GM18909 (cell line): Measurements from ENCODE around the gene L1TD1.
"Not testable (repeated sequence)": the region's sequence is repeated elsewhere in the genome, so short reads cannot be mapped to it uniquely, and the experiment has no call there.

Experiments
- ATAC-seq: cut with Tn5 transposase; IDR thresholded peaks from one replicate; pipeline ENCODE4 v1.9.1; 2021; ENCODE audit warnings: mild to moderate bottlenecking; ENCODE audit not compliant: unreplicated experiment, poor library complexity

The L1TD1 gene

DNA sequence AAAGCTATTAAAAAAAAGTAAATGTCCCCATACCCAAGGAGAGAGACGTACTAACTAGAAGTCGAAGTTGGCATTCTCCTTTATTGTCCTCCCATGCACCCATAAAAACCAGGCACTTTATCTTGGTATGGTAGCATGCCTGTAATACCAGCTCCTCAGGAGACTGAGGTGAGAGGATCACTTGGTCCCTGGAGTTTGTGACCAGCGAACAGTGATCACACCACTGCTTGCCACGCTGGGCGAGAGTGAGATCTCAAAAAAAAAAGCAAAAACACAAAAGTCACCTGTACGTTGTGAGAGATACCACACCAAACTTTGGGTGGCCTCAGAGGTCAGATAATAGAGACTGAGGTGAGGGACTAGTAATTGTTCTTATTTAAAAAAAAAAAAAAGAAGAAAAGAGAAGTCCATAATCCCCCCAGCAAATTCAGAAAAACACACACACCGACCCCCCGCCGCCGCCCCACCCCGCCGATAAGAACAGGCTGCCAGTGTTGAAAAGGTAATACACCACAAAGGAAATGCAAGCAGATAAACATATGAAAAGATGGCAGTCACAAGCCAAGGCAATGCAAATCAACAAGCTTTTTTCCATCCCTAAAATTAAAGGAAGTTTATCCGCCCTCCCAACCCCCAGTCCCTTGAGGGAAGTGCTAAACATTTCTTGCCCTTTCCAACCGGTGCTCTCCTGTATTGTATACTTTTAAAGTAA lies 3.6 kb downstream of the L1TD1 start:
- no peak for ATAC-seq

DNA sequence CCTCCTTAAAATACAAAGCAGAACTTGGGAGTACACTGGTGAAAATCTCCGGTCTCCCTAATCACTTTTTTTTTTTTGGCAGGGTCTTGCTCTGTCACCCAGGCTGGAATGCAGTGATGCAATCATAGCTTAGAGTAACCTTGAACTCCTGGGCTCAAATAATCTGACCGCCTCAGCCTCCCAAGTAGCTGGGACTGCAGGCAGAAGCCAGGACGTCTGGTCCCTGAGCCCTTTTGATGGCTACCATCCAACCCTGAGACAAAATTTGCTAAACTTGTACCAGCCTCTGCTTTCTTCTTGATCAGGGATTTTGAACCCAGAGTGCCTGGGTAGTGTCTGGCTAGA lies 4.1 kb downstream of the L1TD1 start:
- no peak for ATAC-seq

GRCh38 chr1:62207187-62207586 lies 12.5 kb downstream of the L1TD1 start:
- no peak for ATAC-seq

DNA sequence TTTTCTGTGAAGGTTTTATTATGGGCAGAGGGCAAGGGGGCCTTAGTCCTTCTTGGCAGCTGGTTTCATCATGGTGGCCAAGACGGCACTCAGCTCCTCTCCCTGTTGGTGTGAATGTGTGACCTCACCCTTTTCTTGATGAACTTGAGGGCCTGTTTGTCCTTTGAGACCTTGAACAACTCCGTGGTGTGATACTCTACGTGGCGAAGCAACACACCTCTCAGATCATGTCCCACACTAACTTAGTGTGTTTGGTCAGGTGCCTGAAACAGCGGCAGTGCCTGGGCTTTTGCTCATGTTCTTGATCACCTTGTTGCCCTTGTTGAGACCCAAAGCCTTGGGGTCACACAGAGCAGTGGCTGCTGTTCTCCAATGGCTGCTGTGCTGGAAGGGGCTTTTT lies 13.4 kb downstream of the L1TD1 start:
- no peak for ATAC-seq

DNA sequence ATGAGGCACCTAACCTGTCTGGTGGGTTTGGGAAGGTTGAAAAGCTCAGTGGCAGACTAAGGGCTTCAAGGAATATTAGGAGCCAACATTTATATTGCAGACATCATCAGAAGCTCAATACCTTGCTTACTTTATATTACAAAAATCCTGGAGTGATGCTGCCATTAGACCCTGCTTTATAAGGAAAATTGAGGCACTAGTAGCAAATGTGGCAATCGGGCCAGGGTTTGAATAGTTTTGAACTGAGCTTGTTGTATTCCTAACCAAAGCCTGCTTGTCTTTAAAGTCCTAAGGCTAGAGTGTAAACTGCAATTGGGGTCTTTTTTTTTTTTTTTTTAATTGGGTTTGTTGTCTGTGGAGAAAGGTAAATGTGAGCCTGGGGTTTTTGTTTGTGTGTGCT lies 14.3 kb downstream of the L1TD1 start:
- ATAC-seq, result no peak

GRCh38 chr1:62209931-62210595 lies 15.4 kb downstream of the L1TD1 start:
- no peak for ATAC-seq

DNA sequence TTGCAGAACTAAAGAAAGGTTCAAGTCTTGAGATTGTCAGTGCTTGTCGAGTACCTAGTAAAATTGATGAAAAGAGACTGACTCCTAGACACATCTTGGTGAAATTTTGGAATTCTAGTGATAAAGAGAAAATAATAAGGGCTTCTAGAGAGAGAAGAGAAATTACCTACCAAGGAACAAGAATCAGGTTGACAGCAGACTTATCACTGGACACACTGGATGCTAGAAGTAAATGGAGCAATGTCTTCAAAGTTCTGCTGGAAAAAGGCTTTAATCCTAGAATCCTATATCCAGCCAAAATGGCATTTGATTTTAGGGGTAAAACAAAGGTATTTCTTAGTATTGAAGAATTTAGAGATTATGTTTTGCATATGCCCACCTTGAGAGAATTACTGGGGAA lies 16.3 kb downstream of the L1TD1 start:
- no peak for ATAC-seq

DNA sequence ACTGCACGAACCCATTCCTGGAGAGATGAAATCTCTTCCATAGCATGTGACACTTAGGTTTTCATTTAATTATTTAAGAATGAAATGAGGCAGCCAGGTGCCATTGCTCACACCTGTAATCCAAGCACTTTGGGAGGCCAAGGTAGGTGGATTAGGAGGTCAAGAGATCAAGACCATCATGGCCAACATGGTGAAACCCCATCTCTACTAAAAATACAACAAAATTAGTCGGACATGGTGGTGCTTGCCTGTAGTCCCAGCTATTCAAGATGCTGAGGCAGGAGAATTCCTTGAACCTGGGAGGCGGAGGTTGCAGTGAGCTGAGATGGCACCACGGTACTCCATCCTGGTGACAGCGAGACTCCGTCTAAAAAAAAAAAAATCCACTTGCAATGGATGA lies 17.8 kb downstream of the L1TD1 start:
- no peak for ATAC-seq

GRCh38 chr1:62213075-62213914 lies 18.6 kb downstream of the L1TD1 start:
- ATAC-seq, result no peak

DNA sequence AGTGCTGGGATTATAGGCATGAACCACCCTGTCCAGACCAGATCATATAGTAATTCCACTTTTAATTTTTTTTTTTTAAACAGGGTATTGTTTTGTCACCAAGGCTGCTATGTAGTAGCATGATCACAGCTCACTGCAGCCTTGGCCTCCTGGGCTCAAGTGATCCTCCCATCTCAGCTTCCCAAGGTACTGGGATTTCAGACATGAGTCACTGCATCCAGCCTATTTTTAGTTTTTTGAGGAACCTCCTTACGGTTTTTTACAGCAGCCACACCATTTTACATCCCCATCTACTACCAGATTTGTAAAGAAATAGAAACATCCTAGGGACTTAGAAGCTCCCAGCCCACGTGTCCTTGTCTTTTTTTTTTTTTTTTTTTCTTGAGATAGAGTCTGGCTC lies 24.0 kb downstream of the L1TD1 start:
- no peak for ATAC-seq

DNA sequence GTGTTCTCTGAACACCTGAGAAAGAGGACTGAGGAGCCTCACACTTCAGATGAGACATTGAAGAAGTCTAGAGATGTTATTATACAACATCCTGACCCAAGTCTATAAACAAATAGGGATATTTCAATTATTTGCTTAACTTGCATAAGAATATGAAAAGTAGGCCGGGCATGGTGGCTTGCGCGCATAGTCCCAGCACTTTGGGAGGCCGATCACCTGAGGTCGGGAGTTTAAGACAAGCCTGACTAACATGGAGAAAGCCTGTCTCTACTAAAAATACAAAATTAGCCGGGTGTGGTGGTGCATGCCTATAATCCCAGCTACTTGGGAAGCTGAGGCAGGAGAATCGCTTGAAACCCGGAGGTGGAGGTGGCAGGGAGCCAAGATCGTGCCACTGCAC lies 25.8 kb downstream of the L1TD1 start:
- ATAC-seq, result not testable (repeated sequence)

DNA sequence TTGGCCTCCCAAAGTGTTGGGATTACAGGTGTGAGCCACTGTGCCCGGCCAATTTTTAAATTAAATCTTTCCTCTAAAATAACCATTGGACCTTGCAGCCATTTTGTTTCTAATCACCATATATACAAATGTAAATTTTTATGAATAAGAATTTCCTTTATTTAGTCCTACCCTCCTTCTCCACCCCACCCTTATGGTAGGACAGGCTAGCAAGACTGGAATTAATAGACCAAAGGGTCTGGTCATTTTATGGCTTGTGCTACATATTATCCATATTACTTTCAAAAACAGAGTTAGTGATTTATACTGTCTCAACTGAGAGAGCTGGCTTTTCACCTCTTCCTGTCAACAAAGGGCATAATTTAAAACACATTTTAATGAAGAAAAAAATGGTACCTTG lies 26.5 kb downstream of the L1TD1 start:
- no peak for ATAC-seq

DNA sequence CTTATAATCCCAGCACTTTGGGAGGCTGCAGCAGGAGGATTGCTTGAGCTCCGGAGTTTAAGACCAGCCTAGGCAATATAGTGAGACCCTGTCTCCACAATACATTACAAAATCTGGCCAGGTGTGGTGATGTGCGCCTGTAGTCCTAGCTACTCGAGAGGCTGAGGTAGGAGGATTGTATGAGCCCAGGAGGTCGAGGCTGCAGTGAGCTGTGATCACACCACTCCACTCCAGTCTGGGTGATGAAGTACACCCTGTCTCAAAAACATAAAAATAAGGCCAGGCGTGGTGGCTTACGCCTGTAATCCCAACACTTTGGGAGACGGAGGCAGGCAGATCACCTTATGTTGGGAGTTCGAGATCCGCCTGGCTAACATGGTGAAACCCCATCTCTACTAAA lies 27.7 kb downstream of the L1TD1 start:
- no peak for ATAC-seq

DNA sequence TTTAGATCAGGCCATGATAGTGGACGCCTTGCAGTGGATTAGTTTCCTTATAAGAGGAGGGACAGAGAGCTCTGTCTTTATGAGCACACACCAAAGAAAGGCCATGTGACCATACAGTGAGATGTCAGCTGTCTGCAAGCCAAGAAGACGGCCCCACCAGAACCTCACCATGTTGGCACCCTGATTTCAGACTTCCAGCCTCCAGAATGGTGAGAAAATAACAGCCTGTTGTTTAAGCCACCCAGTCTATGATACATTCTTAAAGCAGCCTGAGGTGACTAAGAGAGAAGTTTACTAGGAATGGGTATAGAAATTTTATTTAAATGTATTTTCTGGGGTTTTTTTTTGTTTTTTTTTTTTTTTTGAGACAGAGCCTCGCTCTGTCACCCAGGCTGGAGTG lies 29.5 kb downstream of the L1TD1 start:
- ATAC-seq, result no peak

DNA sequence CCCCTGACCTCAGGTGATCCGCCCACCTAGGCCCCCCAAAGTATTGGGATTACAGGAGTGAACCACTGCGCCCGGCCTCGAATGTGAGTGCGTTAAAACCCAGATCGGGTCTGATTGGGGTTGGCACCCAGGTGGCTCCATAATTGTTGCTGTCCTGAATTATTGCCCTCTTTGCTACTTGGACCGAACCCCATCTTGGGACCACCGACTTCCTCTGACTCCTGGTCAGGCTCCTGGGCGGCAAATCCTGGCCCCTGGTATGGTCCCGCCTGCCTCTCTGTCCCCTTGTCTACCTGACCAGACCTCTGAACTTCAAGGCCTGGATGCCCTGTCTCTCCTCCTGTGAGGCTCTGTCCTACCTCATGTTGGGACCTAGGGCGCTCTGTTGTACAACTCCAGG lies 32.8 kb downstream of the L1TD1 start:
- ATAC-seq, result no peak

DNA sequence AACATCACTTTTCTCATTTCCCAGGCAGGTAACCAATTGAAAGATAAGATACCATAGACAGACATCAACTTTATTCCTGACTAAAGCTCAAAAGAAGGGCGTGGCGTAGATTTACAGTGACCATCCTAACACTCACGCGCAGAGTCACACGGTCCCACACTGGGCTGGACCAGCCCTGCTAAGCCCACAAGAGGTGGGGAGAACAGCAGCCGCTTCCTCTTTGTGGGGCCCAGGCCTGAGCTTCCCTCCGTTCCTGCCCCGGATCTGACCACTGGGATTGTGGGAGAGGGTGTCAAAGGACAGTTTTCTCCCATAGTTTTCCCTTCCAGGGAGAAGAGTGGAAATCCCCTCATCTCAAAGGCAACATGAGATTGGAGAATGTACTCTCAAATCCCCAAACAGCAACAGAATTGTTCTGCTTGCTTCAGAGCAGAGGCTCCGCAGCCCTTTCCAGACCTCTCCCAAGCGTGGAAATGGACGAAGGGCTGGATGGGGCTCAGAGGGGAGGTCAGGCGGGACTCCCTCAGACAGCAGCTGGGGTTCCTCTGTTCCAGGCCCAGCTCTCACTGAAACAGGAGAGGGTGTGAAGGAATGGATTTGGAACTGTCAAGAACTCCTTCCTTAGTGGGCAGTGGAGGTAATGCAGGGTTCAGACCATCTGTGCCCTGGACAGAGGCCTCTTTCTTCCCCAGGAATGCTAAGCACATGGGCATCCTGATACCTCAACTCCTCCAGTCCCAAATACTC lies 33.7 kb downstream of the L1TD1 start:
- ATAC-seq, result no peak

- ATAC-seq, result no peak
Measured at GRCh38 chr1:62228883-62229187, 34.2 kb downstream of the L1TD1 start.

DNA sequence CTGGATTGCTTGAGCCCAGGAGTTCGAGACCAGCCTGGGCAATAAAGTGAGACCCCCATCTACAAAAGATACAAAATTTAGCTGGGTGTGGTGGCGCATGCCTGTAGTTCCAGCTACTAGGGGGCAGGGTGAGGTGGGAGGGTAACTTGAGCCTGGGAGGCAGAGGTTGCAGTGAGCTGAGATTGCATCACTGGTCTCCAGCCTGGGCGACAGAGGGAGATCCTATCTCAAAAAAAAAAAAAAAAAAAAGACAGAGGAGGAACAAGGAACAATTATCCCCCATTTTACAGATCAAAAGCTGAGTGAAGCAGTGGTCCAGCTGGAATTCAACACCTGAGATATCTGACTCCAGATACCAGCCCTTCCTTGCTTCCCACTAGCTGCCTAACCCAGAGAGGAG lies 34.8 kb downstream of the L1TD1 start:
- no peak for ATAC-seq

DNA sequence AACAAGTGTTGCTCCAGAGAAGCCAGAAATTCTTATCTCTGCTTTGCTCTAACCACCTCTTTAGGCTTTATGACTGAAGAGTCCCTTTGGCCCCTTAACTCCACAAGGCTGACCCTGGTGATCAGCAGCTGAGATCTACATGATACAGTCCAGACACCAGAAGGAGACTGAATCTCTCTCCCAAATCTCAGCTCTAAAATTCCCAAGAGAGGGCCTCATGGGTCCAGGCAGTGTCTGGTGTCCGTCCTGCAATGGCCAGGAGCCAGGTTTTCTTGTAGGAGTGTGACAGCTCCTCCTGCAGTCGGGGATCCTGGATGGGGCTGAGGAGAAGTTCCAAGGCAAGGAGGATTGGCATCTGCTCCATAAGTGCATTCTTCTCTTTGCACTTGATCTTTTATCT lies 35.3 kb downstream of the L1TD1 start:
- ATAC-seq, result no peak

DNA sequence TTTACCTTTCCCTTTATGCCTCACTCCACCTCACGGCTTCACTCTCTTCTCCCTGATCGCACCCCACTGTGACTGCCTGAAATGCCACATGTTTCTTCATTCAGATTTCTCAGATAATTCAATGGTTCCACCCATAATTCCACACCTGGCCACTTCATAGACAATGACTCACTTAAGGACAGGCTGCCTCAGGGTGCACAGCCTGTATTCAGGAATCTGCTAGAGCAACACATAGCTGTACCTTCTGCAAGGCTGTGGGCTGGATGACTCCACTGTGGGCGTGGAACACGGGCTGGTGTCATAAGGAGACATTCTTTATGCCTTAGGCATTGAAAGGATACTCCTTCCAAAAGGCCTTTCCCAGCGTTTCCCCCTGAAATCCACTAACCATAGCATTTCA lies 36.1 kb downstream of the L1TD1 start:
- no peak for ATAC-seq

DNA sequence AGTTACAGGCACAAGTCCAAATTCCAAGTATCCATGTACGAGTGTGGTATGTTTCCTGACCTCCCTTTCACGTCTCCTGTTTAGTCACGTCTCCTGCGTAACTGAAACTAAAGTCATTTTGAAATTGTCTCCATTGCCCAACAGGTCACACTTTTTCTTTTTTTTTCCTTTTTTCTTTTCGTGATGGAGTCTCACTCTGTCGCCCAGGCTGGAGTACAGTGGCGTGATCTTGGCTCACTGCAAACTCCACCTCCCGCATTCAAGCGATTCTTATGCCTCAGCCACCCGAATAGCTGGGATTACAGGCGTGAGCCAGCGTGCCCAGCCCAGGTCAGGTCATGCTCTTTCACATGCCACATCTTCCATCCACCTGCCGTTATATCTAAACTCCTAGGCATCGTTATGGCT lies 38.2 kb downstream of the L1TD1 start:
- no peak for ATAC-seq
